ENCODE results near the gene NUBP1.
"Not testable (repeated sequence)": the region's sequence is repeated elsewhere in the genome, so short reads cannot be mapped to it uniquely, and the experiment has no call there.

NUBP1 gene

DNA sequence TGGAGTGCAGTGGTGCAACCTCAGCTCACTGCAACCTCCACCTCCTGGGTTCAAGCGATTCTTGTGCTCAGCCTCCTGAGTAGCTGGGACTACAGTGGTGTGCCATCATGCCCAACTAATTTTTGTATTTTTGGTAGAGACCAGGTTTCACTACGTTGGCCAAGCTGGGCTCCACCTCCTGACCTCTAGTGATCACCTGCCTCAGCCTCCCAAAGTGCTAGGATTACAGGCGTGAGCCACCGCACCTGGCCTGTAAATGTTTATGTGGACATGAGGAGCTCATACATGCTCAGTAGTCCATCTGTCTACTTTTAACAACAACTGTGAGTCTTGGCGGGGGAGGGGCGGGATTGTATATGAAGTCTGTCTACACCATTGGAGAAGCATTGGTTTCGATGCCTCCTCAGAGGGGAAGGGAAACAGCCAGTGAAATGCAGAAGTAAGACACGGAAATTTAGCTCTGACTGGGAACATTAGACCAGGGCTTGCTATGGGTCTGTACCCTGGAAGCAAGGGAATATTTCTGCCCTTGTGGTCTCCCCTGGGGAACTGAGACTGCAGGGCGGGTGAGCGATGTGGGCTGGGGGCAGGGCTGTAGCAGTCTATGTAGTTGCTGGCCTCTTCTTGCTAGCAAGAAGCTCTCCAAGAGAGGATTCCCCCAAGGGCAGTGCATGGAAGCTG is 9.3 kb downstream of the NUBP1 start:
- no peak for DNase-seq

GRCh38 chr16:10753670-10754069 is 10.0 kb downstream of the NUBP1 start:
- no peak for DNase-seq

- no peak for DNase-seq
Measured at GRCh38 chr16:10754941-10755340, 11.3 kb downstream of the NUBP1 start.

DNA sequence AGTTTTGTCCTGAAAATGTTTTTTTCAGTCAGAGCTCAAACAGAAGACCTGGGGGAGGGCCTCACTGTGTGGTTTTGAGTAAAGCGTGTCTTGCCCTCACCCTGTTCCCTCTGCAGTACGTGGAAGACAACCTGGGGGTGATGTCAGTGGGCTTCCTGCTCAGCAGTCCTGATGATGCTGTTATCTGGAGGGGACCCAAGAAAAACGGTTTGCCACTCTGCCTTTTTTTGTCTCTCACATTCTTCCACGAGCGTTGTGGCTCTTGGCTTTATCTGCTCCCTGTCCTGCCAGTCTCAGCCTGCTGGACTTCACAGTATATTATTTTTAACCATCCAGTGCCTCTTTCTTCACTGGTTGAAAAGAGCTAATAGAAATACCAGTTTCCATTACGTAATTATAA is 12.9 kb downstream of the NUBP1 start:
- no peak for DNase-seq

DNA sequence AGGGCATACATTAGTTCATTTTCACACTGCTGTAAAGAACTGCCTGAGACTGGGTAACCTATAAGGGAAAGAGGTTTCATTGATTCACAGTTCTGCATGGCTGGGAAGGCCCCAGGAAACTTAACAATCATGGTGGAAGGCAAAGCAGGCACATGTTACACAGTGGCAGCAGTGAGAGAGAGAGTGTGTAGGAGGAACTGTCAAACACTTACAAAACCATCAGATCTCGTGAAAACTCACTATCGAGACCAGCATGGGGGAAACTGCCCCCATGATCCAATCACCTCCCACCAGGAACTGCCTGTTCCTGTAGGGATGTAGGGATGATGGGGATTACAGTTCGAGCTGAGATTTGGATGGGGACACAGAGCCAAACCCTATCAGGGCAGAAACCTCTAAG is 17.2 kb downstream of the NUBP1 start:
- no peak for DNase-seq

GRCh38 chr16:10761373-10761772 is 17.7 kb downstream of the NUBP1 start:
- DNase-seq, result no peak

GRCh38 chr16:10762336-10763016 is 18.8 kb downstream of the NUBP1 start:
- DNase-seq, result no peak

DNA sequence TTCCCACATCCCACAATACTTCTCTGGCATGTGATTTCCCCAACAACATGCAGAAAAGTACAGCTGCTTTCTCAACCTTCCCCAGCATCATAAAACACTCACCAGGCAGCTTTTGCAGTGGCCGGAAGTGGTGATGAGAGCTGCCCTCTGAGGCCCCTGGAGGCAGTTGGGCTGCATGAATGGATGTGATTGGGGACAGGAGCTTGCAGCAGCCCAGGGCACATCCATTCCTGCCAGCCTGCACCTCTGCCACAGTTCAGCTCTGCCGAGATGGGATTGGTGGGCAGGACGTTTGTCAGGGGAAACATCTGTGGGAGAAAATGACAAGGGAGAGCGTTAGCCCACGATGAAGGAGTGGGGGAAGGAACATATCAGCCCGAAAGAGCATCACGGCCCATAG is 19.8 kb downstream of the NUBP1 start:
- no peak for DNase-seq

DNA sequence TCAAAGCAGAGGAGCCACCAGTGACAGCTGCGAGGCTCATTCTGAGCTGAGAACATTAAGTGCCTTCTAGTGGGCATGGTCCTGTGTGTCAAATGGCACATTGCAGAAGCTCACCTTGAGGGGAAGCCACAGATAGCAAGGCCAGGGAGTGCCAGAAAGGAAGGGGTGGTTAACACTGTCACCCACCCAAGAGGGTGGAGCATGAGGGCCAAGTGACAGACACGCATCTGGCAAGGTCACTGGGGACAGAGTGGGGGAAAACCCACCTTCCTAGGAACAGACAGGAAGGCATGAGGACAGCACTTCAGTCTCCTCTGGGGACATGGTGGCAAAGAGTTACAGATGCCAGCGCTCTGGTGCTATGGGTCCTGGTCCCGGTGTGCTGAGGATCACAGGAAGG is 22.1 kb downstream of the NUBP1 start:
- DNase-seq, result no peak

- DNase-seq, result no peak
Measured at GRCh38 chr16:10767127-10767526, 23.5 kb downstream of the NUBP1 start.

DNA sequence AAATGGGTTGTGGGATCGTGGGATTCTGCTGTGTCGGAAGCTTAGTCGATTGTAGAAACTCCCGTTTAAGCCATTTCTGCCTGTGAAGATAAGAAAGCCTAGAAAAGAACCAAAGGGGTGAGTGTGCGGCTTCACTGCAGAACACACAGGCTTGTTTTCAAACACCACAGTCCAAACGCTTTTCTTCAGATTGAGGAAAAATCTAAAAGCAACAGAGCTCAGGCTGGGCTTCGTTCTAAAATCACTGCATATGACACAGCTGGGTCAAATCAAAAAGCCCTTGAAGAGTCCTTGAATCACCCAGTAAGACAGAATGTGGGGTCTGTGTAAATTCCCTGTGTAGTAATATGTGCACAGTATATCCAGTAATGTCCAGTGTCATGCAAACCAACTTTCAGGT is 25.7 kb downstream of the NUBP1 start:
- DNase-seq, result no peak

GRCh38 chr16:10770907-10771306 is 27.3 kb downstream of the NUBP1 start:
- no peak for DNase-seq

- DNase-seq, result no peak
Measured at GRCh38 chr16:10776280-10776679, 32.6 kb downstream of the NUBP1 start.

GRCh38 chr16:10776923-10777322 is 33.3 kb downstream of the NUBP1 start:
- not testable (repeated sequence) for DNase-seq

DNA sequence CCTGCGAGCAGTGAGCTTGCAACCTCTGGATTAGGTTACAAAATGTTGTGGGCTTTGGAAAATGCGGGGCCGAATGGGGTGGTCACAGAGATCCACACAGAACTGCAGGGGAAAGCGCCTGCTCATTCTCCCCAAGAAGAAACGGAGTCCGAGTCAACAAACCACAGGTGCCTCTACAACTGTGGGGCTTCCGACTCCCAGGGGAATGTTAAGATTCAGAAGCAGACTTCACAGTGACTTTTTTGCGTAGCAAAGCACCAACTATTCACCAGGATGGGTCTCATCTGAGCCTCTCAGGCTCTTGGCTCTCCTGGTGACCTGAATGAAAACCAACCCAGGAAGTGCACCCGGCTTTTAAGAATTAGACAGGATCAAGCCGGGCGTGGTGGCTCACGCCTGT is 33.7 kb downstream of the NUBP1 start:
- no peak for DNase-seq

DNA sequence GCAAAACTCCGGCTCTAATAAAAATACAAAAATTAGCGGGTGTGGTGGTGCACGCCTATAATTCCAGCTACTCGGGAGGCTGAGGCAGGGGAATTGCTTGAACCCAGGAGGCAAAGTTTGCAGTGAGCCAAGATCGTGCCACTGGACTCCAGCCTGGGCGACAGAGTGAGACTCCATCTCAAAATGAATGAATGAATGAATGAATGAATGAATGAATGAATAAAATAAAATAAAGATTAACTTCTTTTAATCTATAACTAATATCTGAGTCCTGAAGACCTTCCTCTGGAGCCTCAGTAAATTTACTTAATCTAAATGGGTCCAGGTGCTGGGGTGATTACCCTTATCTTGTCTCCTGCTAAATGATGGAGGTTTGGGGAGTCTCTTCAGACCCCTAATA is 36.3 kb downstream of the NUBP1 start:
- DNase-seq, result not testable (repeated sequence)

GRCh38 chr16:10780628-10781027 is 37.0 kb downstream of the NUBP1 start:
- DNase-seq, result no peak

DNA sequence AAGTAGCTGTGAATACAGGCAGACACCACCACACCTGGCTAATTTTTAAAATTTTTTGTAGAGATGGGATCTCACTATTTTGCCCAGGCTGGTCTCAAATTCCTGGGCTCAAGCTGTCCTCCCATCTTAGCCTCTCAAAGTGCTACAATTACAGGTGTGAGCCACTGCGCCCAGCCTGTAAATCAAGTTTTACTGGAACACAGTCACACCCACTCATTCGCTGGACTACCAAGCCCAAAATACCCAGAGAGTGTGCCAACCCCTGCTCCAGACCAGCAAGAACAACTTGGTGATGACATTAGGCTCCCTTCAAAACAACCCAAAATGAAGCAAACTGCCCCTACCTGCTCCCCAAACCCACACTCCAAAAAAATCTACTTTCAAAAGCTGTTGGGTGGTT is 39.0 kb downstream of the NUBP1 start:
- DNase-seq, result no peak

GRCh38 chr16:10787304-10787703 is 43.7 kb downstream of the NUBP1 start:
- no peak for DNase-seq

- DNase-seq, result not testable (repeated sequence)
Measured at GRCh38 chr16:10788630-10789029, 45.0 kb downstream of the NUBP1 start.

DNA sequence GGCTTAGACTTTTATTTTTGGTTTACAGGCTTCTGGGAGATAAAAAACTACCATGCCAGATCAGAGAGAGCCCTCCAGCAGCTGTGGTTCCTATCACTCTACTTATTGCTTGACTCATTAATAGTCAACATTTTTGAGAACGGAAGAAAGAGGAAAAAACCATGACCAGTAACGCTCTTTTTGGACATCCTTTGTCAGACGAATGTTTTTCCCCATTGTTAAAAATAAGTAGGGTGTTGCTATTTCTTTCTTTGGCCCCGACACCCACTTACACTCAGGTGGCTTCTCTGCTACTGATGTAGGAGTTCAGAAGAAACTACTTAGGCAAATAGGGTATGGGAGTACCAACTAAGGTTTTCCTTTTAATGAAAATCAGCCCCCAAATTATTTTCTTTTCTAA is 47.4 kb downstream of the NUBP1 start:
- DNase-seq, result no peak

- DNase-seq, result no peak
Measured at GRCh38 chr16:10799736-10800135, 56.1 kb downstream of the NUBP1 start.

- no peak for DNase-seq
Measured at GRCh38 chr16:10805334-10805733, 61.7 kb downstream of the NUBP1 start.

DNA sequence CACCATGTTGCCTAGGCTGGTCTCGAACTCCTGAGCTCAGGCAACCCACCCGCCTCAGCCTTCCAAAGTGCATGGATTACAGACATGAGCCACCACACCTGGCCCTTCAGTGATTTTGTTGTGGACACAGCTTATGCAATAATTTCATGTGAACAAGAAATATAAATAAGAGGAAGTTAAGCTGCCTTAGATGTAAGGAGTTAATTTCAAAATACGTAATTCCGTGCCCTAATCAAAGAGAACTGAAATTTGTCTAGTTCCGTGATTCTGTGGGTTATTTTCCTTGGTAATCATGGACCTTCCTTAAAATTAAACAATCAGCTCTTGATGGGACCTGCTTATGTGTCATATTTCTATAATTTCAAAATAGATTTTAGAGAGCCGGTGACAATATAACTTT is 63.1 kb downstream of the NUBP1 start:
- no peak for DNase-seq

DNA sequence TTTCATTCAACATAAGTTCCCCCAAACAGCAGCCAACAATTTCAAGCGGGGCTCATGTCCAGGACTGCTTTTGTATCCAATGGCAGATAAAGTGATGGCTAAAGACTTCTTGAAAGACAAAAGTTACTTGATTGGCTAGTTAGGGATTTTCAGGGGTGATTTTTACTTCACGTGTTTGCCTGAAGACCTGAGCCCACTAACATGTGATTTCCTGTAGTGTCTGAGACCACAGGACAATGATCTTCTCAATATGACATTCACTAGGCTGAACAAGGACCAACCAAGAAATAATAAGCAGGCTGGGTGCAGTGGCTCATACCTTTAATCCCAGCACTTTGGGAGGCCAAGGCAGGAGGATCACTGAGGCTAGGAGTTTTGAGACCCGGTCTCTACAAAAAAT is 64.6 kb downstream of the NUBP1 start:
- DNase-seq, result no peak
